ENCODE results near the gene SERPIND1.

- TF ChIP-seq MAX (IDR thresholded peaks at IDR 0.05; ENCODE audit: low read depth, low read length), result no peak
- no peak for TF ChIP-seq CTCF (IDR thresholded peaks at IDR 0.05; ENCODE audit: low read depth, low read length)
Measured at GRCh38 chr22:20765938-20766337, 8.0 kb upstream of the SERPIND1 start.

Measured in NB4 (cell line).